Embryonic facial prominence (tissue), 1 donor: ENCODE results near the gene FAM163B.

ENCODE experiments used
- DNase-seq: peaks from one replicate; pipeline ENCODE4 v3.0.0-alpha.2; 2016; ENCODE audit errors: extremely low spot score

FAM163B gene

DNA sequence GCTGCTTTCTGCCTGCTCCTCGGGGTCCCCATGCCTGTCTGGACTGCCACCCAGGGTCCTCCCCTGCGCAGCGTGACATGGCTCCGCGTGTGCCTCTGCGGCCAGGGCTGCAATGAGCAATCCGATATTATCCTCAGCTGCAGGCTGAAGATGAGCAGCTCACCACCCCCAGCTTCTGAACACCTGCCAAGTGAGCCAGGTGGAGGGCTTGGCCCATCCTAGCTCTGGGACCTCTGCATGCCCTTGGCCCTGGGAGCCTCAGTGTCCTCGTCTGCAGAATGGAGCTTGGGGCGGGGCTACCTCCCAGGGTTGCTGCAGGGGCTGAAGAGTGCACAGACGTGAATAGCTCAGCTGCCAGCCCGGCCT, 80.3 kb downstream of the FAM163B start:
- DNase-seq = no peak

GRCh38 chr9:133528001-133528875, 81.0 kb downstream of the FAM163B start:
- DNase-seq = no peak

GRCh38 chr9:133527444-133527920, 81.7 kb downstream of the FAM163B start:
- no peak for DNase-seq
